ENCODE measurements around the gene SMAD3. TPM values are rescaled to one million over a fixed set of nuclear protein-coding genes. Genes with fewer than 3 reads are reported as not detected.

Gene SMAD3
- total RNA-seq, result 10 to 100 TPM; 22.5 to 44.6 (median 33.4) TPM

GRCh38 chr15:67065531-67066005 is at the start of gene SMAD3:
TSS of gene SMAD3 (plus strand) at chr15:67065602. CDS start at chr15:67066155, 553 bp downstream.
- intact Hi-C loops (cut with DNase I; ENCODE audit: low total_unique reads), result no loop called here
- peak within 1 kb of the TSS; percentile 84 to 94 (median 91) for H3K4me3 ChIP-seq
- TF ChIP-seq, protein P1, sequence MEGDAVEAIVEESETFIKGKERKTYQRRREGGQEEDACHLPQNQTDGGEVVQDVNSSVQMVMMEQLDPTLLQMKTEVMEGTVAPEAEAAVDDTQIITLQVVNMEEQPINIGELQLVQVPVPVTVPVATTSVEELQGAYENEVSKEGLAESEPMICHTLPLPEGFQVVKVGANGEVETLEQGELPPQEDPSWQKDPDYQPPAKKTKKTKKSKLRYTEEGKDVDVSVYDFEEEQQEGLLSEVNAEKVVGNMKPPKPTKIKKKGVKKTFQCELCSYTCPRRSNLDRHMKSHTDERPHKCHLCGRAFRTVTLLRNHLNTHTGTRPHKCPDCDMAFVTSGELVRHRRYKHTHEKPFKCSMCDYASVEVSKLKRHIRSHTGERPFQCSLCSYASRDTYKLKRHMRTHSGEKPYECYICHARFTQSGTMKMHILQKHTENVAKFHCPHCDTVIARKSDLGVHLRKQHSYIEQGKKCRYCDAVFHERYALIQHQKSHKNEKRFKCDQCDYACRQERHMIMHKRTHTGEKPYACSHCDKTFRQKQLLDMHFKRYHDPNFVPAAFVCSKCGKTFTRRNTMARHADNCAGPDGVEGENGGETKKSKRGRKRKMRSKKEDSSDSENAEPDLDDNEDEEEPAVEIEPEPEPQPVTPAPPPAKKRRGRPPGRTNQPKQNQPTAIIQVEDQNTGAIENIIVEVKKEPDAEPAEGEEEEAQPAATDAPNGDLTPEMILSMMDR (IDR thresholded peaks at IDR 0.05), result no peak
- peak; percentile 41 to 65 (median 61) for TF ChIP-seq POLR2AphosphoS5 (IDR thresholded peaks at IDR 0.05)
- no peaks in the 10 kb centered on the region for H3K36me3 ChIP-seq
- peak within 1 kb of the TSS; percentile 86 to 92 for H3K27ac ChIP-seq
- H3K9me3 ChIP-seq, result no peaks in the 10 kb centered on the region
- DNase-seq (ENCODE audit: low spot score in 2 of 2), result peak; percentile 74 to 87
- H3K4me1 ChIP-seq, result no peaks in the 10 kb centered on the region
- H3K27me3 ChIP-seq, result no peaks in the 10 kb centered on the region

DNA sequence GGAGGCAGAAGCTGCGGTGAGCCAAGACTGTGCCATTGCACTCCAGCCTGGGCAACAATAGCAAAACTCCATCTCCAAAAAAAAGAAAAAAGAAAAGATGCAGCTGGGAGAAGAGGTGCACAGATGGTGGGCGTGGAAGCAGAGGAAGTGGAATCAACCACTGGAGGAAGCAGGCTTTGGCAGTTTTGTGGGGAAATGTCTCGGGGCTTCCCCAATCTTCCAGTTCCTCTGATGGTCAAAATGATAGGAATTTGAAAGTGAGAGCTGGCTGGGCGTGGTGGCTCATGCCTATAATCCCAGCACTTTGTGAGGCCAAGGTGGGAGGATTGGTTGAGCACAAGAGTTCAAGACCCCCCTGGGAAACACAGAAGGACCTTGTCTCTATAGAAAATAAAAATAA is 48.1 kb upstream of the SMAD3 start:
- Histone ChIP-seq H3K4me3 (no peak overlapping the region), H3K4me1 (no peaks in the 10 kb centered on the region), H3K36me3 (no peaks in the 10 kb centered on the region), H3K27me3 (no peaks in the 10 kb centered on the region), H3K27ac (no peak overlapping the region), H3K9me3 (no peaks in the 10 kb centered on the region)
- TF ChIP-seq POLR2AphosphoS5 (IDR thresholded peaks at IDR 0.05) (no peak), POLR2A (IDR thresholded peaks at IDR 0.05) (no peak)
- TF ChIP-seq, protein P1 (IDR thresholded peaks at IDR 0.05), result no peak
- intact Hi-C loops (cut with DNase I; ENCODE audit: low total_unique reads), result no loop called here
- no peak for DNase-seq (ENCODE audit: low spot score in 2 of 2)

DNA sequence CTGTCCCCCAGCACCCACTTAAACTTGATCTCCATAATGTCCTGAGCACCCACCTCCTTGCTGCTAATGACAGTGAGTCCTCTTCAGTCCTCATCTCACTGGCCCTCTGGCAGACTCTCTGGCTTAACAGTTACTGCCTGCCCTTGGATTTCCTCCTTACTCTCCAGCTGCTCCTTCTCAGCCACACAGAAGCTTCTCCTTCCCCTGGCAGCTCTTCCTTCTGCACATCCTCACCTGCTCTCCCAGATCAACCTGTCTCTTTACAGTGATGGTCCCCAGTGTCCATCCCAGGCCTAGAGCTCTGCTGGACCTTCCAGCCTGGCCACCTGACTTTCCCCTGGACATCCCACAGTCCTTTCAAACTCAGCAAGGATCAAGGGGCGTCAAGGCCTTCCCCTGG is 47.4 kb upstream of the SMAD3 start:
- H3K4me3 ChIP-seq, result no peak overlapping the region
- H3K27me3 ChIP-seq, result no peaks in the 10 kb centered on the region
- DNase-seq (ENCODE audit: low spot score in 2 of 2), result no peak
- no peaks in the 10 kb centered on the region for H3K4me1 ChIP-seq
- H3K9me3 ChIP-seq, result no peaks in the 10 kb centered on the region
- intact Hi-C loops (cut with DNase I; ENCODE audit: low total_unique reads), result no loop called here
- H3K36me3 ChIP-seq, result no peaks in the 10 kb centered on the region
- TF ChIP-seq, protein P1 (IDR thresholded peaks at IDR 0.05), result no peak
- TF ChIP-seq POLR2AphosphoS5 (IDR thresholded peaks at IDR 0.05), result no peak
- no peak for TF ChIP-seq POLR2A (IDR thresholded peaks at IDR 0.05)
- H3K27ac ChIP-seq, result no peak overlapping the region

DNA sequence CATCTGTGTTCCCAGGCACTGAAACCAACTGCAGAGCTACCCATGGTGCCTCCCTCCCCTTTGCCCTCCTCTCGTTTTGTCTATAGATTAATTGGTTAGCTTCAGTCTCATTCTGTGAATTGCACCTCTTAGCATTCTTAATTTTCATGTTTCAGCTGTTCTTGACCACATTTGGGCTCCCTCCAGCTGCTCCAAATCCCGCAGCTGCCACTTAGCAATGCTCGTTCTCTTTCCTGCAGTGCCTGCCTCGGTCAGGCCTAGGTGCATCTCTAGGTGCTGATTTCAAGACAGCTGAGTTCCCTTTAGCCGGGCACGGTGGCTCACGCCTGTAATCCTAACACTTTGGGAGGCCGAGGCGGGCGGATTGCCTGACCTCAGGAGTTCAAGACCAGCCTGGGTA is 47.0 kb upstream of the SMAD3 start:
- intact Hi-C loops (cut with DNase I; ENCODE audit: low total_unique reads), result no loop called here
- no peaks in the 10 kb centered on the region for H3K9me3 ChIP-seq
- H3K36me3 ChIP-seq, result no peaks in the 10 kb centered on the region
- H3K27me3 ChIP-seq, result no peaks in the 10 kb centered on the region
- no peak overlapping the region for H3K27ac ChIP-seq
- H3K4me1 ChIP-seq, result no peaks in the 10 kb centered on the region
- no peak overlapping the region for H3K4me3 ChIP-seq
- no peak for DNase-seq (ENCODE audit: low spot score in 2 of 2)
- TF ChIP-seq, protein P1 (IDR thresholded peaks at IDR 0.05), result no peak
- no peak for TF ChIP-seq POLR2AphosphoS5 (IDR thresholded peaks at IDR 0.05)
- no peak for TF ChIP-seq POLR2A (IDR thresholded peaks at IDR 0.05)

DNA sequence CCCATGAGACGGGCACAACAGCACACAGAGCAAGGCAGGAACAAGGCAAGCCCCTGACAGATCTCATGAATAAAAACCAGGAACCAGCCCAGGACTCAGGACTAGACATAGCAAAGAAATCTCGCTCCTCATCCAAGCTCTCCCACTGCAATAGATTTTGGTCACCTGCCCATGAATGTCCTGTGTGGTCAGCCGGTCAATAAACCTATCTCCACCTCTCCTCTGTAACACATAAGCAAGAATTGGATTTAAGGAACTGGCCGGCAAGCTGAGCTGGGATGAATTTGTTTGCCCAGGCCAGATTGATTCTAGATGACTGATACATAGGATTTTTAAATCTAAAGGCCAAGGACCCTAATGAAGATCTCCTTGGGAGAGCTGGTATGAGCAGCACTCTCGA is 46.3 kb upstream of the SMAD3 start:
- Histone ChIP-seq H3K9me3 (no peaks in the 10 kb centered on the region), H3K4me1 (peaks cover 3 to 4% of the 10 kb centered on the region in 2 donors), H3K27me3 (no peaks in the 10 kb centered on the region), H3K27ac (no peak overlapping the region), H3K36me3 (no peaks in the 10 kb centered on the region), H3K4me3 (no peak overlapping the region)
- TF ChIP-seq, protein P1 (IDR thresholded peaks at IDR 0.05), result no peak
- TF ChIP-seq POLR2AphosphoS5 (IDR thresholded peaks at IDR 0.05) (no peak), POLR2A (IDR thresholded peaks at IDR 0.05) (no peak)
- intact Hi-C loops (cut with DNase I; ENCODE audit: low total_unique reads), result no loop called here
- DNase-seq (ENCODE audit: low spot score in 2 of 2), result no peak
